ENCODE results near the gene TTC33. TPM values are rescaled to one million over a fixed set of nuclear protein-coding genes. Genes with fewer than 3 reads are reported as not detected.
"Not testable (repeated sequence)": the region's sequence is repeated elsewhere in the genome, so short reads cannot be mapped to it uniquely, and the experiment has no call there.

Gene TTC33
- total RNA-seq, 1 donor from 2014 or later = 18.5 TPM

DNA sequence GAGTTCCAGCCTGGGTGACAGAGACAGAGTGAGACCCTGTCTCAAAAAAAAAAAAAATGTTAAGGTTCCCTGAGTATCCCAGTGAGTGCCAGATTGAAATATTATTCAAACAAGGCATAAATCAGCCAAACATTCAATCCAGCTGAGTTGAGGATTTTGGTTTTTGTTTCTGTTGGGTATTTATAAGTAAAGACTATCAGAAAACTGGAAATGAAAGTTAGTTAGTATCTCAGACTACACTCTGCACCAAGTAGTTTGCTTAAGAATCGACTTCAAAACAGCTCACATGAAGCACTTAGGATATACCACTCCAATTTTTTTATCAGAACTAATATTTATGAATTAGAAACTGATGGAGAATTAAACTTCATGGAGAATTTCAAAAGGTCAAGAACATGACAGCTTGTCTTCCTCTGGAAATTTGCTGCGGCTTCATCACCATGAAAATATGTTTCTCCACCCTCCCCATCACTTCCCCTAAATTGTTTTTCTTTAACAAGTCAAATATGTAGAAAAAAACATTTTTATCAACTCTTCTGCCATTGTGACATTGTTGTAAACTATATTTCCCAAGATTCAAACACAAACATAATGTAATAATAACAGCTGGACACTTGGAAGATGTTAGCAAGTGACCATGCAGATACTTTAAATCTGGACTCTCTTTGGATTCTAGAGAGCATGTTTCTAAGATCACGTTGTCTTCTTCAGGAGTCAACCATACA is 186.1 kb downstream of the TTC33 start:
- Mint-ChIP-seq H3K27me3 (ENCODE audit: low read depth) (no peaks in the 10 kb centered on the region), H3K9me3 (peaks cover 6% of the 10 kb centered on the region), H3K4me1 (peaks cover 26% of the 10 kb centered on the region), H3K27ac (ENCODE audit: unreplicated experiment) (no peak overlapping the region), H3K36me3 (ENCODE audit: low read depth) (peaks cover 7% of the 10 kb centered on the region), H3K4me3 (no peak overlapping the region)
- DNase-seq (ENCODE audit: low read depth, low spot score) = no peak
- TF ChIP-seq, protein P1, sequence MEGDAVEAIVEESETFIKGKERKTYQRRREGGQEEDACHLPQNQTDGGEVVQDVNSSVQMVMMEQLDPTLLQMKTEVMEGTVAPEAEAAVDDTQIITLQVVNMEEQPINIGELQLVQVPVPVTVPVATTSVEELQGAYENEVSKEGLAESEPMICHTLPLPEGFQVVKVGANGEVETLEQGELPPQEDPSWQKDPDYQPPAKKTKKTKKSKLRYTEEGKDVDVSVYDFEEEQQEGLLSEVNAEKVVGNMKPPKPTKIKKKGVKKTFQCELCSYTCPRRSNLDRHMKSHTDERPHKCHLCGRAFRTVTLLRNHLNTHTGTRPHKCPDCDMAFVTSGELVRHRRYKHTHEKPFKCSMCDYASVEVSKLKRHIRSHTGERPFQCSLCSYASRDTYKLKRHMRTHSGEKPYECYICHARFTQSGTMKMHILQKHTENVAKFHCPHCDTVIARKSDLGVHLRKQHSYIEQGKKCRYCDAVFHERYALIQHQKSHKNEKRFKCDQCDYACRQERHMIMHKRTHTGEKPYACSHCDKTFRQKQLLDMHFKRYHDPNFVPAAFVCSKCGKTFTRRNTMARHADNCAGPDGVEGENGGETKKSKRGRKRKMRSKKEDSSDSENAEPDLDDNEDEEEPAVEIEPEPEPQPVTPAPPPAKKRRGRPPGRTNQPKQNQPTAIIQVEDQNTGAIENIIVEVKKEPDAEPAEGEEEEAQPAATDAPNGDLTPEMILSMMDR (conservative IDR thresholded peaks at IDR 0.05) = no peak

DNA sequence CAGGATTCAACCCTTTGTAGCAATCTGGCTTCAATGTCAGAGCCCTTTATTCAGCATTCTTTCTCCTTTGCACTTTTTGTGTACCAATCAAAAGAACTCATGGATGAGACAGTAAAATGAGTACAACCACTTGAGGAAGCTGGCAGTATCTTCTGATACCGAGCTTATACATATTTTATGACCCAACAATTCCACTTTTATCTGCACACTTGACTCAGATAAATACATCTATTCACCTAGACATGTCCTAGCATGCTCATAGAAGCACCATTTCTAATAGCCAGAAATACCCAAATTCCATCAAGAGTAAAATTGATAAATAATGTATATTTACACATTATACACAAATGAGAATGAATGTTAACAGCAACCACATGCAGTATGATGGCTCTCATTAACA is 187.2 kb downstream of the TTC33 start:
- Mint-ChIP-seq H3K4me1 (peaks cover 33% of the 10 kb centered on the region), H3K27me3 (ENCODE audit: low read depth) (no peaks in the 10 kb centered on the region), H3K36me3 (ENCODE audit: low read depth) (peaks cover 7% of the 10 kb centered on the region), H3K9me3 (peaks cover 9% of the 10 kb centered on the region), H3K4me3 (no peak overlapping the region), H3K27ac (ENCODE audit: unreplicated experiment) (no peak overlapping the region)
- DNase-seq (ENCODE audit: low read depth, low spot score) = no peak
- TF ChIP-seq, protein P1 (conservative IDR thresholded peaks at IDR 0.05) = no peak

DNA sequence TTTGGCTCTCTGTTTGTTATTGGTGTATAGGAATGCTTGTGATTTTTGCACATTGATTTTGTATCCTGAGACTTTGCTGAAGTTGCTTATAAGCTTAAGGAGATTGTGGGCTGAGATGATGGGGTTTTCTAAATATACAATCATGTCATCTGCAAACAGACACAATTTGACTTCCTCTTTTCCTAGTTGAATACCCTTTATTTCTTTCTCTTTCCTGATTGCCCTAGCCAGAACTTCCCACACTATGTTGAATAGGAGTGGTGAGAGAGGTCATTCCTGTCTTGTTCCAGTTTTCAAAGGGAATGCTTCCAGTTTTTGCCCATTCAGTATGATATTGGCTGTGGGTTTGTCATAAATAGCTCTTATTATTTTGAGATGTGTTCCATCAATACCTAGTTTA is 192.6 kb downstream of the TTC33 start:
- H3K27me3 Mint-ChIP-seq (ENCODE audit: low read depth); H3K9me3 Mint-ChIP-seq; H3K4me3 Mint-ChIP-seq; H3K36me3 Mint-ChIP-seq (ENCODE audit: low read depth); H3K27ac Mint-ChIP-seq (ENCODE audit: unreplicated experiment); DNase-seq (ENCODE audit: low read depth, low spot score): not testable (repeated sequence)
- H3K4me1 Mint-ChIP-seq = peaks cover 24% of the 10 kb centered on the region

DNA sequence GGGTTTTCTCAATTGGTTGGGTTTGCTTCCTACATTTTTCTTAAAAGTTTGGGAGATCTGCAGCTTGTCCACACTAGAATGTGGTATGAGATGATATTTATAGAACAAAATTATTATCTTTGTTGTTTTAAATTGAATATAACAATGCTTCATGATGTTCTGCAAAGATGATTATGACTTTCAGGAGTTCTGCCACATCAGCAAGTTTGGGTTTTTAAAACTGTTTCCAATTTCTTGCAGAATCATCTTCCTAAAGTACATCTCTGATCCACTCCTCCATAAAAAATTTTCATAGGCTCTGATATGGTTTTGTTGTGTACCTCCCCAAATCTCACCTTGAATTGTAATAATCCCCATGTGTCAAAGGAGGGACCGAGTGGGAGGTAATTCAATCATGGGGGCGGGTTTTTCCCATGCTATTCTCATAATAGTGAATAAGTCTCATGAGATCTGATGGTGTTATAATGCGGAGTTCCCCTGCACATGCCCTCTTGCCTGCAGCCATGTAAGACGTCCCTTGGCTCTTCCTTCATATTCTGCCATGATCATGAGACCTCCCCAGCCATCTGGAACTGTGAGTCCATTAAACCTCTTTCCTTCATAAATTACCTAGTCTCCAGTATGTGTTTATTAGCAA is 195.2 kb downstream of the TTC33 start:
- DNase-seq (ENCODE audit: low read depth, low spot score) = no peak
- H3K36me3 Mint-ChIP-seq (ENCODE audit: low read depth) = no peaks in the 10 kb centered on the region
- TF ChIP-seq, protein P1 (conservative IDR thresholded peaks at IDR 0.05) = no peak
- H3K4me1 Mint-ChIP-seq = peaks cover 28% of the 10 kb centered on the region
- H3K27ac Mint-ChIP-seq (ENCODE audit: unreplicated experiment) = no peak overlapping the region
- H3K4me3 Mint-ChIP-seq = no peak overlapping the region
- peaks cover 5% of the 10 kb centered on the region for H3K9me3 Mint-ChIP-seq
- H3K27me3 Mint-ChIP-seq (ENCODE audit: low read depth) = no peaks in the 10 kb centered on the region

DNA sequence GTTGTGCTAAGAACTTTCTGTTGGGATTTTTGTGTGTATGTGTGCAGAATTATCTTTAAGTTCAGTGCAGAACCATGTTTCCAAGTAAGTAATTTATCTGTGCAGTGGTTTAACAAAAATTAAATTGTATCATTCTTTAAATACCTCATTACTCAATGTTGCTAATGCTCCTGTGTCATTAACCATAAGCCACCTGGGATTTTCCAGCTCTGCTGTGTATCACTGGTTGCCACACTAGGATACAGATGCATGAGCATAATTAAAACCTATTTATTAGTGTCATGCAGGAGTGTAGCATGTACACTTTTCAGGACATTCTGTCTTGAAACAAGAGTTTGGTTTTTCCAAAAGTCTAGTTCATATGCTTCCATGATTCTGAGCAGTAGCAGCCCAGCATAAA is 196.5 kb downstream of the TTC33 start:
- no peaks in the 10 kb centered on the region for H3K27me3 Mint-ChIP-seq (ENCODE audit: low read depth)
- no peak for DNase-seq (ENCODE audit: low read depth, low spot score)
- H3K9me3 Mint-ChIP-seq = no peaks in the 10 kb centered on the region
- no peak overlapping the region for H3K4me3 Mint-ChIP-seq
- H3K36me3 Mint-ChIP-seq (ENCODE audit: low read depth) = no peaks in the 10 kb centered on the region
- peaks cover 33% of the 10 kb centered on the region for H3K4me1 Mint-ChIP-seq
- TF ChIP-seq, protein P1 (conservative IDR thresholded peaks at IDR 0.05) = no peak
- H3K27ac Mint-ChIP-seq (ENCODE audit: unreplicated experiment) = no peak overlapping the region

DNA sequence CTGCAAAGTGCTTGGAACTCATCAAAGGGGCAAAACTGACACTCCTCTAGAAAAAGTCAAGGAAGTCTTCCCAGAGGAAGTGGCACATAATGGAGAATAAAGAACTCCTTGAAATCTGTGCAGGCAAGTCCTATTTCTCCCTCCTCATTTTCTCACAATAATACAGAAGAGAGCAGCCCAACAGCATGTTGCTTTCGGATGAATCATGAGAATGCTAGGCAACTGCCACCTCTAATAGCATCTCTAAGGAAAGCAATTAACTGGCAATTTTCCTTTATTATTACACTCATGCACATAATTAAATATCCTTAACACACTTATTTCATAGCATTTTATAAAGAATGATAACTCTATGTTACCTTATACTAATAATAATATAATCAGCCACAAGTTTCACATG is 198.3 kb downstream of the TTC33 start:
- Mint-ChIP-seq H3K4me3 (no peak overlapping the region), H3K27me3 (ENCODE audit: low read depth) (no peaks in the 10 kb centered on the region), H3K9me3 (no peaks in the 10 kb centered on the region), H3K27ac (ENCODE audit: unreplicated experiment) (no peak overlapping the region), H3K4me1 (peaks cover 33% of the 10 kb centered on the region), H3K36me3 (ENCODE audit: low read depth) (no peaks in the 10 kb centered on the region)
- TF ChIP-seq, protein P1 (conservative IDR thresholded peaks at IDR 0.05) = no peak
- DNase-seq (ENCODE audit: low read depth, low spot score) = no peak

Measured in neural crest cell (in vitro differentiated cells).